GM10248 (cell line): ENCODE data around the gene FXN.

Experiments
- CTCF ChIA-PET: fragments of 300-600 bp; sonication (Branson Sonifier 250); formaldehyde crosslinking; extraction: SDS; loops from one replicate; lab custom pipeline; 2021; ENCODE audit warnings: antibody characterized with exemption; lab: Yijun Ruan, JAX
- POLR2A ChIA-PET: fragments of 350-650 bp; sonication (Branson Sonifier 250); formaldehyde crosslinking; extraction: SDS; loops from one replicate; lab custom pipeline; 2020; ENCODE audit warnings: antibody characterized with exemption; lab: Yijun Ruan, JAX
- DNase-seq: peaks from one replicate; pipeline ENCODE4 v3.0.0; 2012; ENCODE audit errors: extremely low spot score
- TF ChIP-seq, protein P1 (sequence below): IDR thresholded peaks from 2 replicates; pipeline ENCODE4 v1.5.1; 2012; ENCODE audit warnings: mild to moderate bottlenecking, low read depth; ENCODE audit errors: extremely low read depth, missing control alignments, control extremely low read depth

Gene FXN

DNA sequence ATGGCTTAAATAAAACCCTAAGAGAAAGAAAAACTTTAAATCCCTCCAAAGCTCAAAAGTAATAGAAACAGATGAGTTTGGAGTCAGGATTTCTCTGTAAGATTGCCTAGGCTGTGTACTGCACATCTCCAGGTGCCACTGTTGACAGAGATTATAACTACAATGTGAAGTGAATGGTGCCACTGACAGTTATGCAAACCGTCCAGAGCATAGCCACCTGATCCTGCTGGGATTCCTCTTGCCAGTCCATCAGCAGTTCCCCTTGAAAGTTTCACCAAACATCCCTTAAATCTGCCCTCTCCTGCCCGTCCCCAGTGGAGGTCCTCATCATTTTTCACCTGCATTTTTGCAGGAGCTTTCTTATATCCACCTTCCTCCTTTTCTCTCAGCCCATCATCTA is 42.5 kb downstream of the FXN start:
- DNase-seq, result no peak
- ChIA-PET CTCF (interaction anchor here (1.1 to 1.4 kb wide), 2 partner anchors 16 to 115 kb away, joined by 3 to 5 read pairs; no protein-coding TSS in a partner anchor), POLR2A (no interaction called here)
- TF ChIP-seq, protein P1, sequence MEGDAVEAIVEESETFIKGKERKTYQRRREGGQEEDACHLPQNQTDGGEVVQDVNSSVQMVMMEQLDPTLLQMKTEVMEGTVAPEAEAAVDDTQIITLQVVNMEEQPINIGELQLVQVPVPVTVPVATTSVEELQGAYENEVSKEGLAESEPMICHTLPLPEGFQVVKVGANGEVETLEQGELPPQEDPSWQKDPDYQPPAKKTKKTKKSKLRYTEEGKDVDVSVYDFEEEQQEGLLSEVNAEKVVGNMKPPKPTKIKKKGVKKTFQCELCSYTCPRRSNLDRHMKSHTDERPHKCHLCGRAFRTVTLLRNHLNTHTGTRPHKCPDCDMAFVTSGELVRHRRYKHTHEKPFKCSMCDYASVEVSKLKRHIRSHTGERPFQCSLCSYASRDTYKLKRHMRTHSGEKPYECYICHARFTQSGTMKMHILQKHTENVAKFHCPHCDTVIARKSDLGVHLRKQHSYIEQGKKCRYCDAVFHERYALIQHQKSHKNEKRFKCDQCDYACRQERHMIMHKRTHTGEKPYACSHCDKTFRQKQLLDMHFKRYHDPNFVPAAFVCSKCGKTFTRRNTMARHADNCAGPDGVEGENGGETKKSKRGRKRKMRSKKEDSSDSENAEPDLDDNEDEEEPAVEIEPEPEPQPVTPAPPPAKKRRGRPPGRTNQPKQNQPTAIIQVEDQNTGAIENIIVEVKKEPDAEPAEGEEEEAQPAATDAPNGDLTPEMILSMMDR, result no peak

GRCh38 chr9:69078581-69078980 is 43.0 kb downstream of the FXN start:
- no peak for DNase-seq
- TF ChIP-seq, protein P1, result no peak
- ChIA-PET CTCF (no interaction called here), POLR2A (no interaction called here)

DNA sequence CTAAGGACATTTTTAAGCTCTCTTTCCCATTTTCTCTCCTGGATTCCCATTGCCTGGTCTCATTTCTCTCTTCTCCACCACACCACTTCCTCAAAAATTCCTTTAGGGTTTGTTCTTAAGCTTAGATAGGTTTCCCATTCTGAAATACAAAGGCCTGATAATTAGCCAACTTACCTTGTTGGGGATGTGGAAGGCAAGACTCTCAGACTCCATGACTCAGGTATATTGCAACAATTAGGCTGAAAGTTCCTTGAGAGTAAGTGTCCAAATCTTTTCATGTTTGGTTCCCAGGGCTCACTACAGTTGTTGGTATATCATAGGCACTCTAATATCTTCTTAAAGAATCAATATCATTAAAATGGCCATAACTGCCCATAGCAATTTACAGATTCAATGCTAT is 43.6 kb downstream of the FXN start:
- DNase-seq, result no peak
- ChIA-PET CTCF (no interaction called here), POLR2A (no interaction called here)
- TF ChIP-seq, protein P1, result no peak

DNA sequence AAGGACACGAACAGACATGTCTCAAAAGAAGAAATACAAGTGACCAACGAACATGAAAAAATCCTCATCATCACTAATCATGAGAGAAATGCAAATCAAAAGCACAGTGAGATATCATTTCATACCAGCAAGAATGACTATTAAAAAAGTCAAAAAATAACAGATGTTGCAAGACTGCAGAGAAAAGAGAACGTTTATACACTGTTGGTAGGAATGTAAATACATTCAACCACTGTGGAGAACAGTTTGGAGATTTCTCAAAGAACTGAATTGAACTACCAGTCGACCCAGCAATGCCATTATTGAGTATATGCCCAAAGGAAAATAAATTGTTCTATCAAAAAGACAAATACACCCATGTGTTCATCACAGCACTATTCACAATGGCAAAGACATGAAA is 45.7 kb downstream of the FXN start:
- TF ChIP-seq, protein P1, result no peak
- ChIA-PET POLR2A (no interaction called here), CTCF (interaction anchor here (0.9 to 1.3 kb wide), 2 partner anchors 19 to 501 kb away, joined by 3 read pairs; no protein-coding TSS in a partner anchor)
- DNase-seq, result no peak

GRCh38 chr9:69083321-69083720 is 47.8 kb downstream of the FXN start:
- TF ChIP-seq, protein P1, result no peak
- CTCF ChIA-PET, result interaction anchor here (1.6 to 2.6 kb wide), 2 partner anchors 11 to 21 kb away, joined by 4 to 5 read pairs; no protein-coding TSS in a partner anchor
- DNase-seq, result no peak
- POLR2A ChIA-PET, result no interaction called here

GRCh38 chr9:69085569-69086283 is 50.2 kb downstream of the FXN start:
- no peak for DNase-seq
- TF ChIP-seq, protein P1, result no peak
- POLR2A ChIA-PET, result no interaction called here
- CTCF ChIA-PET, result interaction anchor here (1.4 to 2.6 kb wide), 4 partner anchors 8 to 29 kb away, joined by 3 to 6 read pairs (median 5); no protein-coding TSS in a partner anchor
